Activated CD4-positive, alpha-beta T cell treated with anti-CD3 and anti-CD28 coated beads for 48 hours (primary cell): ENCODE results near the gene CNKSR3.

Experiments
- DNase-seq: peaks from one replicate; pipeline ENCODE4 v3.0.0-alpha.2; 2020

The CNKSR3 gene

GRCh38 chr6:154377726-154378125 lies 132.8 kb downstream of the CNKSR3 start:
- no peak for DNase-seq

GRCh38 chr6:154373971-154374370 lies 136.5 kb downstream of the CNKSR3 start:
- DNase-seq, result no peak

- DNase-seq, result no peak
Observed at GRCh38 chr6:154371281-154371680, 139.2 kb downstream of the CNKSR3 start.

- DNase-seq, result no peak
Observed at GRCh38 chr6:154370545-154370944, 139.9 kb downstream of the CNKSR3 start.

- DNase-seq, result no peak
Observed at GRCh38 chr6:154367839-154368695, 142.4 kb downstream of the CNKSR3 start.

GRCh38 chr6:154367336-154367735 lies 143.1 kb downstream of the CNKSR3 start:
- DNase-seq, result no peak

GRCh38 chr6:154363821-154364220 lies 146.7 kb downstream of the CNKSR3 start:
- no peak for DNase-seq

- no peak for DNase-seq
Observed at GRCh38 chr6:154361476-154361875, 149.0 kb downstream of the CNKSR3 start.

- no peak for DNase-seq
Observed at GRCh38 chr6:154360476-154360875, 150.0 kb downstream of the CNKSR3 start.

GRCh38 chr6:154359679-154360078 lies 150.8 kb downstream of the CNKSR3 start:
- no peak for DNase-seq

- no peak for DNase-seq
Observed at GRCh38 chr6:154359161-154359574, 151.3 kb downstream of the CNKSR3 start.

GRCh38 chr6:154358019-154358545 lies 152.4 kb downstream of the CNKSR3 start:
- no peak for DNase-seq

- no peak for DNase-seq
Observed at GRCh38 chr6:154356690-154357089, 153.8 kb downstream of the CNKSR3 start, which contains the start of gene IPCEF1. TSS of gene IPCEF1 (minus strand) at chr6:154356803. CDS start at chr6:154265947, 90,856 bp downstream.

GRCh38 chr6:154356113-154356512 lies 154.4 kb downstream of the CNKSR3 start:
- DNase-seq, result no peak

- no peak for DNase-seq
Observed at GRCh38 chr6:154354265-154354777, 156.2 kb downstream of the CNKSR3 start.

GRCh38 chr6:154353626-154354025 lies 156.9 kb downstream of the CNKSR3 start:
- DNase-seq, result no peak

GRCh38 chr6:154352898-154353585 lies 157.4 kb downstream of the CNKSR3 start:
- peak; percentile 76 for DNase-seq

GRCh38 chr6:154350293-154350692 lies 160.2 kb downstream of the CNKSR3 start:
- DNase-seq, result no peak

GRCh38 chr6:154347981-154348380 lies 162.5 kb downstream of the CNKSR3 start:
- no peak for DNase-seq

- DNase-seq, result no peak
Observed at GRCh38 chr6:154345811-154346210, 164.7 kb downstream of the CNKSR3 start.

- no peak for DNase-seq
Observed at GRCh38 chr6:154343473-154344308, 166.8 kb downstream of the CNKSR3 start.

- DNase-seq, result no peak
Observed at GRCh38 chr6:154341871-154342270, 168.6 kb downstream of the CNKSR3 start.

- DNase-seq, result no peak
Observed at GRCh38 chr6:154341336-154341735, 169.1 kb downstream of the CNKSR3 start.
